HEK293 (cell line): ENCODE data around the gene NONO.
A peak's percentile ranks its signal among the peaks of the same experiment; 100 is the strongest.

Source experiments
- BCL11A ChIP-seq: fragments of 450-650 bp; formaldehyde crosslinking; IDR thresholded peaks from 2 replicates; pipeline ENCODE4 v1.5.1; 2016; ENCODE audit warnings: low read depth, missing biosample characterization, missing genetic modification characterization
- EGR2 ChIP-seq: fragments of 450-650 bp; formaldehyde crosslinking; IDR thresholded peaks from 2 replicates; pipeline ENCODE4 v1.5.1; 2016; ENCODE audit warnings: low read depth, missing biosample characterization, missing genetic modification characterization
- GFI1B ChIP-seq: fragments of 450-650 bp; formaldehyde crosslinking; IDR thresholded peaks from 2 replicates; pipeline ENCODE4 v1.5.1; 2016; ENCODE audit warnings: missing biosample characterization, missing genetic modification characterization
- HOXD13 ChIP-seq: sonication (generic); formaldehyde crosslinking; IDR thresholded peaks from 2 replicates; pipeline ENCODE4 v1.8.0; 2022; ENCODE audit warnings: missing genetic modification reagents, borderline replicate concordance
- IKZF3 ChIP-seq: fragments of 450-650 bp; IDR thresholded peaks from 2 replicates; pipeline ENCODE4 v1.5.0; 2018; ENCODE audit warnings: missing biosample characterization, mild to moderate bottlenecking, missing genetic modification characterization, moderate library complexity
- KLF7 ChIP-seq: fragments of 450-650 bp; formaldehyde crosslinking; IDR thresholded peaks from 2 replicates; pipeline ENCODE4 v1.5.1; 2016; ENCODE audit warnings: missing biosample characterization, missing genetic modification characterization, borderline replicate concordance
- MZF1 ChIP-seq: fragments of 450-650 bp; formaldehyde crosslinking; IDR thresholded peaks from 2 replicates; pipeline ENCODE4 v1.5.1; 2017; ENCODE audit warnings: missing biosample characterization, missing genetic modification characterization, borderline replicate concordance
- OSR2 ChIP-seq: fragments of 450-650 bp; formaldehyde crosslinking; IDR thresholded peaks from 2 replicates; pipeline ENCODE4 v1.5.1; 2016; ENCODE audit warnings: missing biosample characterization, missing genetic modification characterization
- PBX3 ChIP-seq: sonication (generic); formaldehyde crosslinking; IDR thresholded peaks from 2 replicates; pipeline ENCODE4 v1.8.1; 2022; ENCODE audit warnings: mild to moderate bottlenecking, moderate library complexity, missing genetic modification reagents
- SALL2 ChIP-seq: fragments of 450-650 bp; formaldehyde crosslinking; IDR thresholded peaks from 2 replicates; pipeline ENCODE4 v1.5.0; 2017; ENCODE audit warnings: missing biosample characterization, mild to moderate bottlenecking, missing genetic modification characterization, borderline replicate concordance
- SCRT1 ChIP-seq: fragments of 450-650 bp; formaldehyde crosslinking; IDR thresholded peaks from 2 replicates; pipeline ENCODE4 v1.5.1; 2016; ENCODE audit warnings: missing biosample characterization, missing genetic modification characterization, borderline replicate concordance
- SP3 ChIP-seq: fragments of 450-650 bp; formaldehyde crosslinking; IDR thresholded peaks from 2 replicates; pipeline ENCODE4 v1.5.1; 2016; ENCODE audit warnings: missing biosample characterization, missing genetic modification characterization
- YY2 ChIP-seq: fragments of 450-650 bp; formaldehyde crosslinking; IDR thresholded peaks from 2 replicates; pipeline ENCODE4 v1.5.1; 2016; ENCODE audit warnings: missing biosample characterization, missing genetic modification characterization
- ZBTB8A ChIP-seq: fragments of 450-650 bp; formaldehyde crosslinking; IDR thresholded peaks from 2 replicates; pipeline ENCODE4 v1.5.1; 2016; ENCODE audit warnings: missing biosample characterization, missing genetic modification characterization
- ZFP41 ChIP-seq: fragments of 450-650 bp; formaldehyde crosslinking; IDR thresholded peaks from 2 replicates; pipeline ENCODE4 v1.5.1; 2016; ENCODE audit warnings: missing biosample characterization, missing genetic modification characterization, borderline replicate concordance
- ZFP69B ChIP-seq: fragments of 450-650 bp; formaldehyde crosslinking; IDR thresholded peaks from 2 replicates; pipeline ENCODE4 v1.5.1; 2016; ENCODE audit warnings: missing biosample characterization, missing genetic modification characterization
- ZNF112 ChIP-seq: fragments of 450-650 bp; formaldehyde crosslinking; IDR thresholded peaks from 2 replicates; pipeline ENCODE4 v1.5.0; 2017; ENCODE audit warnings: missing biosample characterization, missing genetic modification characterization
- ZNF132 ChIP-seq: fragments of 450-650 bp; formaldehyde crosslinking; IDR thresholded peaks from 2 replicates; pipeline ENCODE4 v1.5.1; 2017; ENCODE audit warnings: missing biosample characterization, missing genetic modification characterization, borderline replicate concordance
- ZNF155 ChIP-seq: fragments of 450-650 bp; formaldehyde crosslinking; IDR thresholded peaks from 2 replicates; pipeline ENCODE4 v1.5.1; 2016; ENCODE audit warnings: missing biosample characterization, missing genetic modification characterization
- ZNF16 ChIP-seq: fragments of 450-650 bp; formaldehyde crosslinking; IDR thresholded peaks from 2 replicates; pipeline ENCODE4 v1.5.1; 2016; ENCODE audit warnings: low read depth, missing biosample characterization, missing genetic modification characterization
- ZNF169 ChIP-seq: fragments of 450-650 bp; formaldehyde crosslinking; IDR thresholded peaks from 2 replicates; pipeline ENCODE4 v1.5.1; 2016; ENCODE audit warnings: missing biosample characterization, missing genetic modification characterization
- ZNF2 ChIP-seq: fragments of 450-650 bp; formaldehyde crosslinking; IDR thresholded peaks from 2 replicates; pipeline ENCODE4 v1.5.1; 2016; ENCODE audit warnings: missing biosample characterization, missing genetic modification characterization
- ZNF214 ChIP-seq: fragments of 450-650 bp; formaldehyde crosslinking; IDR thresholded peaks from 2 replicates; pipeline ENCODE4 v1.5.1; 2017; ENCODE audit warnings: missing biosample characterization, mild to moderate bottlenecking, missing genetic modification characterization, borderline replicate concordance
- ZNF354C ChIP-seq: fragments of 450-650 bp; formaldehyde crosslinking; IDR thresholded peaks from 2 replicates; pipeline ENCODE4 v1.5.1; 2016; ENCODE audit warnings: missing biosample characterization, missing genetic modification characterization, low read depth, borderline replicate concordance
- ZNF416 ChIP-seq: fragments of 450-650 bp; formaldehyde crosslinking; IDR thresholded peaks from 2 replicates; pipeline ENCODE4 v1.5.1; 2016; ENCODE audit warnings: missing biosample characterization, missing genetic modification characterization
- ZNF426 ChIP-seq: fragments of 450-650 bp; formaldehyde crosslinking; IDR thresholded peaks from 2 replicates; pipeline ENCODE4 v1.5.1; 2017; ENCODE audit warnings: missing biosample characterization, missing genetic modification characterization, mild to moderate bottlenecking, inconsistent platforms, moderate library complexity
- ZNF501 ChIP-seq: fragments of 450-650 bp; formaldehyde crosslinking; IDR thresholded peaks from 2 replicates; pipeline ENCODE4 v1.5.1; 2016; ENCODE audit warnings: missing biosample characterization, missing genetic modification characterization
- ZNF514 ChIP-seq: fragments of 450-650 bp; formaldehyde crosslinking; IDR thresholded peaks from 2 replicates; pipeline ENCODE4 v1.5.1; 2016; ENCODE audit warnings: missing biosample characterization, missing genetic modification characterization
- ZNF596 ChIP-seq: fragments of 450-650 bp; IDR thresholded peaks from 2 replicates; pipeline ENCODE4 v1.5.0; 2018; ENCODE audit warnings: missing biosample characterization, mild to moderate bottlenecking, missing genetic modification characterization, moderate library complexity
- ZNF621 ChIP-seq: fragments of 450-650 bp; formaldehyde crosslinking; IDR thresholded peaks from 2 replicates; pipeline ENCODE4 v1.5.1; 2017; ENCODE audit warnings: missing biosample characterization, missing genetic modification characterization
- ZNF623 ChIP-seq: fragments of 450-650 bp; formaldehyde crosslinking; IDR thresholded peaks from 2 replicates; pipeline ENCODE4 v1.5.1; 2016; ENCODE audit warnings: missing biosample characterization, missing genetic modification characterization
- ZNF624 ChIP-seq: fragments of 450-650 bp; formaldehyde crosslinking; IDR thresholded peaks from 2 replicates; pipeline ENCODE4 v1.5.1; 2017; ENCODE audit warnings: missing biosample characterization, missing genetic modification characterization
- ZNF747 ChIP-seq: fragments of 450-650 bp; formaldehyde crosslinking; IDR thresholded peaks from 2 replicates; pipeline ENCODE4 v1.5.1; 2016; ENCODE audit warnings: missing biosample characterization, missing genetic modification characterization
- ZNF792 ChIP-seq: fragments of 450-650 bp; formaldehyde crosslinking; IDR thresholded peaks from 2 replicates; pipeline ENCODE4 v1.5.1; 2016; ENCODE audit warnings: missing biosample characterization, missing genetic modification characterization
- ZNF830 ChIP-seq: fragments of 450-650 bp; IDR thresholded peaks from 2 replicates; pipeline ENCODE4 v1.5.0; 2018; ENCODE audit warnings: missing biosample characterization, missing genetic modification characterization, low read depth, mild to moderate bottlenecking, moderate library complexity
- ZNF843 ChIP-seq: fragments of 450-650 bp; formaldehyde crosslinking; IDR thresholded peaks from 2 replicates; pipeline ENCODE4 v1.5.1; 2016; ENCODE audit warnings: missing biosample characterization, missing genetic modification characterization
- ZSCAN16 ChIP-seq: fragments of 450-650 bp; formaldehyde crosslinking; IDR thresholded peaks from 2 replicates; pipeline ENCODE4 v1.5.1; 2016; ENCODE audit warnings: missing biosample characterization, missing genetic modification characterization
- TF ChIP-seq, protein P1 (sequence below): fragments of 450-650 bp; formaldehyde crosslinking; IDR thresholded peaks from 2 replicates; pipeline ENCODE4 v1.5.1; 2017; ENCODE audit warnings: missing biosample characterization, missing genetic modification characterization

The NONO gene

DNA sequence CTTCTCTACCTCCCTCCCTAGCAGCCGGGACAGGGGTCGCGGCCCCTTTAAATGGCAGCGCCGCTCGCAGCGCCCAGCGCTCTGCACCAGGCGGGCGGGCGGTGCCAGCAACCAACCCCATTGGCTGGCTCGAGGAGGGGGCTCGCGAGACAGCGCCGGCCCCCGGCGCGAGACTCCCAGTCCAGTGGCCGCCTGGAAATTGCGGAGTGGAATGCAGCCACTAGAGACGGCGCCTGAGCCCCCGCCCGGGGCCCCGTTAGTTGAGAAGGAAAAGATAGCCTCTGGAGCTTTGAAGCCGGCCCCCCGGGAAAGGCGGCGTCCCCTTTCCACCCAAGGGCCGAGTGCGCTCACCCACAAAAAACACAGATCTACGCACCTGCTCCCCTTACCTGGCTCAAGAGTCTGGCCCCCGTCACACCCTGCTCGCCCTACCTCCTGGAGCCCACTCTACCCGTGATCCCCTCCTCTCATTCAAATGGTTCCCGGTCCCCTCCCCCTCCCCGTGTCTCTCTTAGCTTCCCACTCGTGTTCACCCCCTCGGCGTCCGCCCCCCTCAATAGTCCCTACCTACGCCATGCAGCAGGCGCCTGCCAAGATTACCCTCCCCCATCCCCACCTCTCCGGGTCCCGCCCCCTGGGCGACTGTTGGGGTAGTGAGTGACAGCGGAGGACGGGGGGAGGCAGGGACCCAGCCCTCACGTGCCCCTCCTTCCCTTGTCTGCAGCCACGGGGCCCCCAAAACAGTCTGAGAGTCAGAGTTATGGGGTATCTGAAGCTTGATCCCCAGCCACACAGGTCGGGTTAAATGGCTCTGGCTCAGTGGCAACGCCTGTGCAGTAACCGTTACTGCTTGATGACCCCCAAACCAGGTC, 29.1 kb upstream of the NONO start, which contains the start of gene ZMYM3 (continued):
- TF ChIP-seq OSR2 (tag by site-specific recombination) (no peak), ZNF16 (tag by site-specific recombination) (no peak), SCRT1 (tag by site-specific recombination) (no peak), ZNF621 (tag by site-specific recombination) (no peak), SP3 (tag by site-specific recombination) (peak; percentile 58), ZNF624 (tag by site-specific recombination) (no peak), YY2 (no peak), ZNF112 (tag by site-specific recombination) (no peak), KLF7 (tag by site-specific recombination) (no peak), ZNF792 (tag by site-specific recombination) (no peak), BCL11A (tag by site-specific recombination) (no peak), PBX3 (no peak), ZNF830 (tag by site-specific recombination) (no peak), ZNF747 (tag by site-specific recombination) (no peak), ZFP41 (tag by site-specific recombination) (no peak), ZNF514 (tag by site-specific recombination) (no peak), ZNF354C (tag by site-specific recombination) (no peak), ZNF416 (tag by site-specific recombination) (no peak), ZNF623 (tag by site-specific recombination) (no peak), ZSCAN16 (tag by site-specific recombination) (no peak), ZBTB8A (tag by site-specific recombination) (peak; percentile 37), ZNF132 (tag by site-specific recombination) (no peak), GFI1B (no peak), ZFP69B (peak; percentile 91; the same call in 1 of the 2 replicates), ZNF843 (tag by site-specific recombination) (0 out of 2 replicates have a peak, but pooled peaks have one; percentile 18), ZNF155 (no peak), ZNF214 (tag by site-specific recombination) (no peak), ZNF426 (no peak), ZNF2 (tag by site-specific recombination) (no peak), MZF1 (tag by site-specific recombination) (peak; percentile 30; the same call in 1 of the 2 replicates), EGR2 (peak; percentile 92), HOXD13 (no peak), ZNF596 (tag by site-specific recombination) (no peak), IKZF3 (tag by site-specific recombination) (peak; percentile 38; the same call in 1 of the 2 replicates), SALL2 (no peak), ZNF501 (tag by site-specific recombination) (peak; percentile 64; the same call in 1 of the 2 replicates), ZNF169 (tag by site-specific recombination) (no peak)
- TF ChIP-seq, protein P1, sequence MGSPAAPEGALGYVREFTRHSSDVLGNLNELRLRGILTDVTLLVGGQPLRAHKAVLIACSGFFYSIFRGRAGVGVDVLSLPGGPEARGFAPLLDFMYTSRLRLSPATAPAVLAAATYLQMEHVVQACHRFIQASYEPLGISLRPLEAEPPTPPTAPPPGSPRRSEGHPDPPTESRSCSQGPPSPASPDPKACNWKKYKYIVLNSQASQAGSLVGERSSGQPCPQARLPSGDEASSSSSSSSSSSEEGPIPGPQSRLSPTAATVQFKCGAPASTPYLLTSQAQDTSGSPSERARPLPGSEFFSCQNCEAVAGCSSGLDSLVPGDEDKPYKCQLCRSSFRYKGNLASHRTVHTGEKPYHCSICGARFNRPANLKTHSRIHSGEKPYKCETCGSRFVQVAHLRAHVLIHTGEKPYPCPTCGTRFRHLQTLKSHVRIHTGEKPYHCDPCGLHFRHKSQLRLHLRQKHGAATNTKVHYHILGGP (tag by site-specific recombination), result no peak
